A549 (cell line): ENCODE measurements around the gene TRAPPC11. TPM values are rescaled to one million over a fixed set of nuclear protein-coding genes. Genes with fewer than 3 reads are reported as not detected.

Experiments used
- ATAC-seq, 2 experiments: fragments of 200-7000 bp in 1 of 2; fragments of >200 bp in 1 of 2; cut with Nextera tagmentation in 1 of 2; cut with Tn5 transposase in 1 of 2; 3 replicates each; pipeline versions ENCODE4 v1.8.0 to v1.9.1; 2018 to 2020; ENCODE audit warnings: mild to moderate bottlenecking in 1 of 2, moderate library complexity in 1 of 2
- CTCF ChIA-PET: fragments of 300-600 bp; sonication (Branson Sonifier 250); formaldehyde crosslinking; extraction: SDS; loops from one replicate; lab custom pipeline; 2021; ENCODE audit warnings: antibody characterized with exemption, inconsistent platforms; lab: Yijun Ruan, JAX
- POLR2A ChIA-PET: fragments of 350-600 bp; formaldehyde crosslinking; extraction: SDS; loops from one replicate; lab custom pipeline; 2021; ENCODE audit warnings: antibody characterized with exemption, inconsistent platforms; lab: Yijun Ruan, JAX
- DNase-seq, 2 experiments: peaks; one replicate each; pipeline versions ENCODE4 v3.0.0 to v3.0.0-alpha.2; 2011 to 2016; ENCODE audit warnings: low read depth in 1 of 2, low spot score in 1 of 2
- FAIRE-seq: peaks from 2 replicates; lab custom pipeline; 2011; peaks lifted over from hg19 to GRCh38; lab: Jason Lieb, UNC
- H3K27ac ChIP-seq, 2 experiments: fragments of >200 bp; sonication (Bioruptor Twin); formaldehyde crosslinking; 3 replicates each; pipeline ENCODE4 v1.5.1; 2016 to 2017
- H3K4me1 ChIP-seq: fragments of >200 bp; sonication (Bioruptor Twin); formaldehyde crosslinking; 3 replicates; pipeline ENCODE4 v1.6.1; 2016
- H3K4me2 ChIP-seq: fragments of >200 bp; sonication (Bioruptor Twin); formaldehyde crosslinking; 3 replicates; pipeline ENCODE4 v1.6.1; 2016
- H3K4me3 ChIP-seq: fragments of >200 bp; sonication (Bioruptor Twin); formaldehyde crosslinking; 3 replicates; pipeline ENCODE4 v1.5.1; 2016
- H3K9me3 ChIP-seq: fragments of >200 bp; sonication (Bioruptor Twin); formaldehyde crosslinking; 3 replicates; pipeline ENCODE4 v1.6.1; 2016
- BHLHE40 ChIP-seq: IDR thresholded peaks from 2 replicates; pipeline ENCODE4 v1.6.1; 2012; ENCODE audit warnings: low read depth, low read length, inconsistent platforms
- CHD2 ChIP-seq: fragments of 150-350 bp; IDR thresholded peaks from 2 replicates; pipeline ENCODE4 v1.6.1; 2014; ENCODE audit warnings: low read length; ENCODE audit not compliant: partially characterized antibody
- ESRRA ChIP-seq: fragments of 150-350 bp; IDR thresholded peaks from 2 replicates; pipeline ENCODE4 v1.6.1; 2014; ENCODE audit warnings: mild to moderate bottlenecking, low read length, borderline replicate concordance
- FOSB ChIP-seq: fragments of 250-450 bp; sonication (Bioruptor Pico); IDR thresholded peaks from 2 replicates; pipeline ENCODE4 v1.5.0; 2020; ENCODE audit warnings: mild to moderate bottlenecking, moderate library complexity
- RARB ChIP-seq: fragments of 250-450 bp; sonication (Bioruptor Pico); IDR thresholded peaks from 2 replicates; pipeline ENCODE4 v1.8.0; 2021; ENCODE audit warnings: mild to moderate bottlenecking, moderate library complexity
- TP53 ChIP-seq: fragments of 250-450 bp; sonication (Bioruptor Pico); IDR thresholded peaks from 2 replicates; pipeline ENCODE4 v1.5.0; 2021; ENCODE audit warnings: mild to moderate bottlenecking, moderate library complexity
- USF2 ChIP-seq: fragments of 450-650 bp; IDR thresholded peaks from 2 replicates; pipeline ENCODE4 v1.6.1; 2014; ENCODE audit warnings: antibody characterized with exemption
- ZC3H11A ChIP-seq: fragments of 450-650 bp; IDR thresholded peaks from 2 replicates; pipeline ENCODE4 v1.6.1; 2014; ENCODE audit warnings: antibody characterized with exemption, mild to moderate bottlenecking
- WGBS: methylation state at CpG from one replicate; pipeline ENCODE4 v1.1.6; 2017; ENCODE audit errors: missing lambda C conversion rate; 5-methylcytosine and 5-hydroxymethylcytosine counted together
- polyA plus RNA-seq, 4 experiments: library from polyadenylated mRNA; depleted of rRNA in 3 of 4; stranded (reverse); fragments of >200 nt; fragmentation: RNase III in 1 of 4; extraction: RNeasy Plus Mini Kit Qiagen cat#74134 plus additional on column Dnase treatment in 1 of 4; gene quantifications; 2 replicates in 3 of 4; 3 replicates in 1 of 4; pipeline ENCODE4 v1.2.3, GENCODE V29; 2011 to 2017
- TF ChIP-seq, protein P1 (sequence below): fragments of 200-600 bp; sonication (generic); IDR thresholded peaks from 2 replicates; pipeline ENCODE4 v1.6.1; 2016; ENCODE audit warnings: antibody characterized with exemption, mild to moderate bottlenecking, moderate library complexity
- TF ChIP-seq, protein P2 (sequence below): fragments of 150-350 bp; IDR thresholded peaks from 2 replicates; pipeline ENCODE4 v1.6.1; 2014; ENCODE audit warnings: low read depth, mild to moderate bottlenecking, low read length

Gene TRAPPC11
- polyA plus RNA-seq, 2 of the 4 experiments (the other 2 are of a cell fraction) = 10.8 to 39.8 TPM

GRCh38 chr4:183728223-183729068, 69.4 kb downstream of the TRAPPC11 start:
- 88% methylated on average over 12 of the region's 22 CpGs for WGBS

GRCh38 chr4:183729069-183729406, 69.9 kb downstream of the TRAPPC11 start:
- Histone ChIP-seq H3K4me1 (no peaks in the 10 kb centered on the region), H3K9me3 (no peaks in the 10 kb centered on the region), H3K27ac (no peak overlapping the region), H3K4me2 (no peak overlapping the region), H3K4me3 (no peak overlapping the region)
- no peak for TF ChIP-seq ZC3H11A
- no peak for TF ChIP-seq CHD2
- TF ChIP-seq BHLHE40 = no peak
- POLR2A ChIA-PET = no interaction called here
- ATAC-seq = no peak
- CTCF ChIA-PET = no interaction called here
- 94% methylated on average over 5 of the region's 5 CpGs for WGBS
- DNase-seq = no peak
- FAIRE-seq = no peak

More at GRCh38 chr4:183728223-183729068, 69.4 kb downstream of the TRAPPC11 start:
- no peaks in the 10 kb centered on the region for H3K4me1 ChIP-seq
- FAIRE-seq = no peak
- DNase-seq = no peak
- no peak for TF ChIP-seq TP53 (CRISPR knock-in tag)
- no peak for TF ChIP-seq RARB (CRISPR knock-in tag)
- TF ChIP-seq, protein P1, sequence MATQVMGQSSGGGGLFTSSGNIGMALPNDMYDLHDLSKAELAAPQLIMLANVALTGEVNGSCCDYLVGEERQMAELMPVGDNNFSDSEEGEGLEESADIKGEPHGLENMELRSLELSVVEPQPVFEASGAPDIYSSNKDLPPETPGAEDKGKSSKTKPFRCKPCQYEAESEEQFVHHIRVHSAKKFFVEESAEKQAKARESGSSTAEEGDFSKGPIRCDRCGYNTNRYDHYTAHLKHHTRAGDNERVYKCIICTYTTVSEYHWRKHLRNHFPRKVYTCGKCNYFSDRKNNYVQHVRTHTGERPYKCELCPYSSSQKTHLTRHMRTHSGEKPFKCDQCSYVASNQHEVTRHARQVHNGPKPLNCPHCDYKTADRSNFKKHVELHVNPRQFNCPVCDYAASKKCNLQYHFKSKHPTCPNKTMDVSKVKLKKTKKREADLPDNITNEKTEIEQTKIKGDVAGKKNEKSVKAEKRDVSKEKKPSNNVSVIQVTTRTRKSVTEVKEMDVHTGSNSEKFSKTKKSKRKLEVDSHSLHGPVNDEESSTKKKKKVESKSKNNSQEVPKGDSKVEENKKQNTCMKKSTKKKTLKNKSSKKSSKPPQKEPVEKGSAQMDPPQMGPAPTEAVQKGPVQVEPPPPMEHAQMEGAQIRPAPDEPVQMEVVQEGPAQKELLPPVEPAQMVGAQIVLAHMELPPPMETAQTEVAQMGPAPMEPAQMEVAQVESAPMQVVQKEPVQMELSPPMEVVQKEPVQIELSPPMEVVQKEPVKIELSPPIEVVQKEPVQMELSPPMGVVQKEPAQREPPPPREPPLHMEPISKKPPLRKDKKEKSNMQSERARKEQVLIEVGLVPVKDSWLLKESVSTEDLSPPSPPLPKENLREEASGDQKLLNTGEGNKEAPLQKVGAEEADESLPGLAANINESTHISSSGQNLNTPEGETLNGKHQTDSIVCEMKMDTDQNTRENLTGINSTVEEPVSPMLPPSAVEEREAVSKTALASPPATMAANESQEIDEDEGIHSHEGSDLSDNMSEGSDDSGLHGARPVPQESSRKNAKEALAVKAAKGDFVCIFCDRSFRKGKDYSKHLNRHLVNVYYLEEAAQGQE = no peak
- TF ChIP-seq ESRRA = no peak
- TF ChIP-seq, protein P2, sequence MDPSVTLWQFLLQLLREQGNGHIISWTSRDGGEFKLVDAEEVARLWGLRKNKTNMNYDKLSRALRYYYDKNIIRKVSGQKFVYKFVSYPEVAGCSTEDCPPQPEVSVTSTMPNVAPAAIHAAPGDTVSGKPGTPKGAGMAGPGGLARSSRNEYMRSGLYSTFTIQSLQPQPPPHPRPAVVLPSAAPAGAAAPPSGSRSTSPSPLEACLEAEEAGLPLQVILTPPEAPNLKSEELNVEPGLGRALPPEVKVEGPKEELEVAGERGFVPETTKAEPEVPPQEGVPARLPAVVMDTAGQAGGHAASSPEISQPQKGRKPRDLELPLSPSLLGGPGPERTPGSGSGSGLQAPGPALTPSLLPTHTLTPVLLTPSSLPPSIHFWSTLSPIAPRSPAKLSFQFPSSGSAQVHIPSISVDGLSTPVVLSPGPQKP = no peak
- H3K27ac ChIP-seq = no peak overlapping the region
- no peaks in the 10 kb centered on the region for H3K9me3 ChIP-seq
- H3K4me2 ChIP-seq = no peak overlapping the region
- ChIA-PET CTCF (interaction anchor here (0.6 kb wide), 1 partner anchor 441 kb away, joined by 4 read pairs; no protein-coding TSS in a partner anchor), POLR2A (no interaction called here)
- no peak overlapping the region for H3K4me3 ChIP-seq
- no peak for ATAC-seq

- TF ChIP-seq ZC3H11A = no peak
- no peak for TF ChIP-seq USF2
- TF ChIP-seq FOSB (CRISPR knock-in tag) = no peak
- ChIA-PET CTCF (no interaction called here), POLR2A (no interaction called here)
- H3K9me3 ChIP-seq = no peaks in the 10 kb centered on the region
- WGBS = 46% methylated on average over 13 of the region's 13 CpGs
- ATAC-seq = peak; percentile 56 to 59; a peak in 3 of 6 replicates
- no peak overlapping the region for H3K4me2 ChIP-seq
- FAIRE-seq = no peak
- H3K27ac ChIP-seq = no peak overlapping the region
- H3K4me1 ChIP-seq = no peaks in the 10 kb centered on the region
- H3K4me3 ChIP-seq = no peak overlapping the region
- DNase-seq = peak in 1 of 2 experiments; percentile 10
These were observed 70.6 kb downstream of the TRAPPC11 start for GRCh38 chr4:183729430-183730328.
